NK-92 treated with Interleukin-12 subunit alpha and Interleukin-12 subunit beta, amount 100 ng/mL, for 24 hours (cell line): ENCODE measurements around the gene CCDC88C.

Experiments used
- DNase-seq: peaks from one replicate; lab custom pipeline; 2025; lab: John Stamatoyannopoulos, UW

The CCDC88C gene

GRCh38 chr14:91350483-91350812 lies 67.2 kb downstream of the CCDC88C start:
- DNase-seq: no peak

- DNase-seq: no peak
Measured at GRCh38 chr14:91349481-91350074, 68.0 kb downstream of the CCDC88C start.

- DNase-seq: no peak
Measured at GRCh38 chr14:91348845-91349465, 68.7 kb downstream of the CCDC88C start.

- DNase-seq: no peak
Measured at GRCh38 chr14:91346838-91347173, 70.8 kb downstream of the CCDC88C start.

- no peak for DNase-seq
Measured at GRCh38 chr14:91344096-91344495, 73.5 kb downstream of the CCDC88C start.

- no peak for DNase-seq
Measured at GRCh38 chr14:91343051-91343450, 74.6 kb downstream of the CCDC88C start.

- DNase-seq: no peak
Measured at GRCh38 chr14:91342206-91342760, 75.3 kb downstream of the CCDC88C start.

- no peak for DNase-seq
Measured at GRCh38 chr14:91341751-91342154, 75.9 kb downstream of the CCDC88C start.

GRCh38 chr14:91341334-91341733 lies 76.3 kb downstream of the CCDC88C start:
- DNase-seq: no peak

GRCh38 chr14:91339671-91340369 lies 77.8 kb downstream of the CCDC88C start:
- DNase-seq: no peak

GRCh38 chr14:91339076-91339475 lies 78.5 kb downstream of the CCDC88C start:
- DNase-seq: no peak

GRCh38 chr14:91338379-91338778 lies 79.2 kb downstream of the CCDC88C start:
- no peak for DNase-seq

GRCh38 chr14:91337699-91338335 lies 79.8 kb downstream of the CCDC88C start:
- no peak for DNase-seq

- DNase-seq: no peak
Measured at GRCh38 chr14:91336093-91336450, 81.5 kb downstream of the CCDC88C start.

- DNase-seq: no peak
Measured at GRCh38 chr14:91335191-91336092, 82.2 kb downstream of the CCDC88C start.

- no peak for DNase-seq
Measured at GRCh38 chr14:91333650-91334039, 84.0 kb downstream of the CCDC88C start.

GRCh38 chr14:91332986-91333649 lies 84.5 kb downstream of the CCDC88C start:
- DNase-seq: no peak

GRCh38 chr14:91332171-91332985 lies 85.2 kb downstream of the CCDC88C start:
- no peak for DNase-seq

GRCh38 chr14:91331721-91332120 lies 85.9 kb downstream of the CCDC88C start:
- no peak for DNase-seq

- DNase-seq: no peak
Measured at GRCh38 chr14:91330856-91331255, 86.8 kb downstream of the CCDC88C start.
